B cell (primary cell): ENCODE measurements around the gene CDCA8. TPM values are rescaled to one million over a fixed set of nuclear protein-coding genes. Genes with fewer than 3 reads are reported as not detected.

Experiments
- ATAC-seq: fragments of 200-7000 bp; cut with Tn5 transposase; one replicate; pipeline ENCODE4 v1.10.0; 2021; ENCODE audit warnings: low read depth, mild to moderate bottlenecking, moderate number of reproducible peaks, moderate library complexity
- CTCF ChIA-PET: fragments of 350-600 bp; sonication (Branson Sonifier 250); formaldehyde crosslinking; loops from one replicate; lab custom pipeline; 2021; ENCODE audit warnings: antibody characterized with exemption, inconsistent platforms; lab: Charles Lee
- POLR2A ChIA-PET: fragments of 350-600 bp; sonication (Branson Sonifier 250); formaldehyde crosslinking; loops from one replicate; lab custom pipeline; 2021; ENCODE audit warnings: antibody characterized with exemption; lab: Charles Lee
- DNase-seq: peaks from one replicate; pipeline ENCODE4 v3.0.0; 2013
- H2AFZ ChIP-seq: 2 replicates; pipeline ENCODE4 v1.6.1; 2012; ENCODE audit warnings: mild to moderate bottlenecking, low read depth, low read length; ENCODE audit not compliant: insufficient read depth, poor library complexity, severe bottlenecking
- H3K27ac ChIP-seq, 2 donors: 1 replicate in 1 of 2; 2 replicates in 1 of 2; pipeline ENCODE4 v1.5.1; 2012 to 2013; ENCODE audit warnings: low read length in 2 of 2, mild to moderate bottlenecking in 2 of 2, moderate library complexity in 1 of 2
- H3K27me3 ChIP-seq, 4 experiments: fragments of 200-600 bp in 1 of 4; sonication (generic) in 1 of 4; replicated peaks in 1 of 4; 1 replicate in 2 of 4; 2 replicates in 2 of 4; pipeline versions ENCODE4 v1.6.1 to v1.7.0; 2013 to 2016; ENCODE audit warnings: low read length in 3 of 4, mild to moderate bottlenecking in 2 of 4, mixed read lengths in 1 of 4, moderate library complexity in 1 of 4; ENCODE audit not compliant: insufficient read depth in 4 of 4, control insufficient read depth in 3 of 4; ENCODE audit errors: control extremely low read depth in 1 of 4
- H3K36me3 ChIP-seq, 2 experiments: replicated peaks in 1 of 2; 1 replicate in 1 of 2; 2 replicates in 1 of 2; pipeline versions ENCODE4 v1.6.1 to v1.7.1; 2013; ENCODE audit warnings: low read length in 1 of 2; ENCODE audit not compliant: insufficient read depth in 2 of 2, control insufficient read depth in 1 of 2; ENCODE audit errors: control extremely low read depth in 1 of 2, extremely low read depth in 1 of 2
- H3K4me1 ChIP-seq, 2 donors: fragments of 200-600 bp in 1 of 2; sonication (generic) in 1 of 2; 1 replicate in 1 of 2; 2 replicates in 1 of 2; pipeline versions ENCODE4 v1.5.1 to v1.6.1; 2013 to 2017; ENCODE audit warnings: low read length in 2 of 2; ENCODE audit not compliant: control insufficient read depth in 2 of 2, insufficient read depth in 2 of 2
- H3K4me2 ChIP-seq: replicated peaks from 2 replicates; pipeline ENCODE3; 2012; ENCODE audit warnings: mild to moderate bottlenecking, low read depth, low read length; ENCODE audit not compliant: poor library complexity, severe bottlenecking
- H3K4me3 ChIP-seq, 5 experiments: fragments of 200-600 bp in 1 of 5; sonication (generic) in 1 of 5; 1 replicate in 3 of 5; 2 replicates in 2 of 5; pipeline versions ENCODE4 v1.5.1 to v1.7.0; 2011 to 2016; ENCODE audit warnings: low read length in 4 of 5, mild to moderate bottlenecking in 4 of 5, low read depth in 2 of 5, control low read depth in 1 of 5, moderate library complexity in 1 of 5; ENCODE audit not compliant: insufficient read depth in 1 of 5; ENCODE audit errors: control extremely low read depth in 1 of 5, extremely low read depth in 1 of 5
- H3K79me2 ChIP-seq: fragments of 200-600 bp; sonication (generic); one replicate; pipeline ENCODE4 v1.6.0; 2016; ENCODE audit warnings: low read length; ENCODE audit not compliant: control insufficient read depth, insufficient read depth
- H3K9ac ChIP-seq: fragments of 200-600 bp; sonication (generic); 2 replicates; pipeline ENCODE4 v1.6.1; 2017; ENCODE audit warnings: mild to moderate bottlenecking, low read length, moderate library complexity
- H3K9me3 ChIP-seq, 3 donors: one replicate each; pipeline versions ENCODE4 v1.6.1 to v1.7.1; 2013; ENCODE audit warnings: low read length in 2 of 3; ENCODE audit not compliant: control insufficient read depth in 2 of 3, insufficient read depth in 1 of 3; ENCODE audit errors: control extremely low read depth in 1 of 3
- H4K20me1 ChIP-seq: 2 replicates; pipeline ENCODE4 v1.6.0; 2012; ENCODE audit warnings: mild to moderate bottlenecking, low read length; ENCODE audit not compliant: insufficient read depth, control insufficient read depth, poor library complexity, severe bottlenecking
- H3K27ac Mint-ChIP-seq: one replicate; pipeline ENCODE4 v1.8.0; 2021; ENCODE audit warnings: mixed read lengths
- H3K27me3 Mint-ChIP-seq: one replicate; pipeline ENCODE4 v1.8.0; 2021; ENCODE audit warnings: mixed read lengths
- H3K4me1 Mint-ChIP-seq: one replicate; pipeline ENCODE4 v1.8.0; 2021; ENCODE audit warnings: mixed read lengths
- H3K4me3 Mint-ChIP-seq: one replicate; pipeline ENCODE4 v1.8.0; 2021; ENCODE audit warnings: mixed read lengths
- H3K9me3 Mint-ChIP-seq: one replicate; pipeline ENCODE4 v1.8.0; 2022; ENCODE audit warnings: mixed read lengths; ENCODE audit not compliant: insufficient read depth
- CTCF ChIP-seq: fragments of 200-600 bp; IDR thresholded peaks from one replicate; pipeline ENCODE4 v1.8.0; 2022; ENCODE audit warnings: antibody characterized with exemption, mild to moderate bottlenecking
- EZH2 ChIP-seq: IDR thresholded peaks from 2 replicates; pipeline ENCODE4 v1.6.1; 2012; ENCODE audit warnings: borderline replicate concordance, low read depth, mild to moderate bottlenecking, moderate library complexity, low read length; ENCODE audit not compliant: insufficient read depth, poor library complexity, severe bottlenecking
- WGBS: methylation state at CpG from one replicate; pipeline ENCODE4 v1.1.5; 2013; ENCODE audit warnings: missing lambda C conversion rate; ENCODE audit not compliant: insufficient coverage; 5-methylcytosine and 5-hydroxymethylcytosine counted together
- intact Hi-C: fragments of 100-400 bp; cut with micrococcal nuclease; formaldehyde crosslinking; loops from one replicate; pipeline ENCODE4 v1.10.0; 2022
- polyA plus RNA-seq: library from polyadenylated mRNA; depleted of rRNA; stranded (reverse); fragments of >200 nt; gene quantifications from 2 replicates; pipeline ENCODE4 v1.2.3, GENCODE V29; 2012
- total RNA-seq, 2 donors: library from RNA; stranded (reverse); fragments of 120-200 nt in 1 of 2; gene quantifications; 1 replicate in 1 of 2; 2 replicates in 1 of 2; pipeline versions ENCODE4 v1.2.3 to v1.2.4, GENCODE V29; 2013 to 2022

The CDCA8 gene
- total and polyA plus RNA-seq, 2 donors (not counting 1 experiment from before 2014, with no cell fraction given) = 1.3 to 1.6 TPM

GRCh38 chr1:37656026-37656425 is 36.3 kb upstream of the CDCA8 start:
- peaks cover 12% of the 10 kb centered on the region for H3K27me3 Mint-ChIP-seq
- no peak for DNase-seq
- Histone ChIP-seq H3K4me3 (no peak overlapping the region), H3K9ac (no peak overlapping the region), H4K20me1 (no peaks in the 10 kb centered on the region), H3K36me3 (no peaks in the 10 kb centered on the region), H3K79me2 (no peaks in the 10 kb centered on the region), H2AFZ (no peak overlapping the region), H3K4me2 (no peak overlapping the region), H3K4me1 (no peaks in the 10 kb centered on the region), H3K27ac (no peak overlapping the region), H3K9me3 (no peaks in the 10 kb centered on the region), H3K27me3 (peaks cover 0 to 7% (median 0%) of the 10 kb centered on the region in 4 experiments)
- H3K4me1 Mint-ChIP-seq = no peaks in the 10 kb centered on the region
- ATAC-seq = no peak
- no peak for TF ChIP-seq EZH2
- no peak for TF ChIP-seq CTCF
- CTCF ChIA-PET = interaction anchor here (1.0 kb wide), 1 partner anchor 29 kb away, joined by 4 read pairs; no protein-coding TSS in a partner anchor
- POLR2A ChIA-PET = no interaction called here
- 88% methylated on average over 4 of the region's 7 CpGs for WGBS
- H3K4me3 Mint-ChIP-seq = no peak overlapping the region
- no peaks in the 10 kb centered on the region for H3K9me3 Mint-ChIP-seq
- no peak overlapping the region for H3K27ac Mint-ChIP-seq
- intact Hi-C loops = no loop called here

- Mint-ChIP-seq H3K27ac (no peak overlapping the region), H3K9me3 (no peaks in the 10 kb centered on the region), H3K4me3 (no peak overlapping the region), H3K4me1 (no peaks in the 10 kb centered on the region), H3K27me3 (peaks cover 10% of the 10 kb centered on the region)
- Histone ChIP-seq H3K9me3 (no peaks in the 10 kb centered on the region), H3K4me2 (no peak overlapping the region), H3K79me2 (no peaks in the 10 kb centered on the region), H3K27me3 (peaks cover 0 to 7% (median 0%) of the 10 kb centered on the region in 4 experiments), H3K36me3 (no peaks in the 10 kb centered on the region), H2AFZ (no peak overlapping the region), H4K20me1 (no peaks in the 10 kb centered on the region), H3K4me3 (no peak overlapping the region), H3K4me1 (no peaks in the 10 kb centered on the region), H3K9ac (no peak overlapping the region), H3K27ac (no peak overlapping the region)
- ChIA-PET CTCF (interaction anchor here (1.0 kb wide), 1 partner anchor 28 kb away, joined by 4 read pairs; no protein-coding TSS in a partner anchor), POLR2A (no interaction called here)
- no peak for DNase-seq
- 89% methylated on average over 9 of the region's 11 CpGs for WGBS
- intact Hi-C loops = no loop called here
- no peak for TF ChIP-seq EZH2
- no peak for TF ChIP-seq CTCF
- ATAC-seq = no peak
Observed at GRCh38 chr1:37656881-37657280, 35.4 kb upstream of the CDCA8 start.
